Epidermal melanocyte (primary cell): ENCODE results near the gene HIVEP3.
"Not testable (repeated sequence)": the region's sequence is repeated elsewhere in the genome, so short reads cannot be mapped to it uniquely, and the experiment has no call there.

Experiments used
- DNase-seq: peaks from one replicate; pipeline ENCODE4 v3.0.0; 2011; ENCODE audit warnings: low spot score; ENCODE audit not compliant: insufficient read length

The HIVEP3 gene

DNA sequence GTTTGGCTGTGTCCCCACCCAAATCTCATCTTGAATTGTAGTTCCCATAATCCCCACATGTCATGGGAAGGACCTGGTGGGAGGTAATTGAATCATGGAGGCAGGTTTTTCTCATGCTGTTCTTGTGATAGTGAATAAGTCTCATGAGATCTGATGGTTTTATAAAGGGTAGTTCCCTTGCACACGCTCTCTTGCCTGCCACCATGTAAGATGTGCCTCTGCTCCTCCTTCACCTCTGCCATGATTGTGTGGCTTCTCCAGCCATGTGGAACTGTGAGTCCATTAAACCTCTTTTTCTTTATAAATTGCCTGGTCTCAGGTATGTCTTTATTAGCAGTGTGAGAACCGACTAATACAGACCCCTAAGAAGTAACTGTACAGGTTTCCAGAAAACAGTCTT lies 2.5 kb upstream of the HIVEP3 start:
- DNase-seq: not testable (repeated sequence)

DNA sequence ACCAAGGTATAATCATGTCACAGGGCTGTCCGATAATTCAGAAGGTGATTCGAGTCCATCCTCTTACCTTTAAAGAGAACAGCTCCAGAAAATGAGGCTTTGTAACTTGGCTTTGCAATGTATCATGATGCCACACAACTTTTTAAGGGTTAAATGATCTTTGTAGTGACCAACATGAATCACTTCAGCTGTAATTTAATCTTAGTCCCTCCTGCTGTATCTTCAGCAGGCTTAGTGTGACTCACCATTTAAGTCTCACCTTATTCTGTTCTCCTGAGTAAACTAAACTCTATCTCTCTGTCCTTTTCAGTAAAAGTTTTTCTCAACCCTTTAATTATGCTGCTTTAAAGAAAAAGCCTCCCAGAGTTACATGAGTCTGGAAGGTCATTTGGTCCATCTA lies 1.9 kb upstream of the HIVEP3 start:
- DNase-seq: no peak

DNA sequence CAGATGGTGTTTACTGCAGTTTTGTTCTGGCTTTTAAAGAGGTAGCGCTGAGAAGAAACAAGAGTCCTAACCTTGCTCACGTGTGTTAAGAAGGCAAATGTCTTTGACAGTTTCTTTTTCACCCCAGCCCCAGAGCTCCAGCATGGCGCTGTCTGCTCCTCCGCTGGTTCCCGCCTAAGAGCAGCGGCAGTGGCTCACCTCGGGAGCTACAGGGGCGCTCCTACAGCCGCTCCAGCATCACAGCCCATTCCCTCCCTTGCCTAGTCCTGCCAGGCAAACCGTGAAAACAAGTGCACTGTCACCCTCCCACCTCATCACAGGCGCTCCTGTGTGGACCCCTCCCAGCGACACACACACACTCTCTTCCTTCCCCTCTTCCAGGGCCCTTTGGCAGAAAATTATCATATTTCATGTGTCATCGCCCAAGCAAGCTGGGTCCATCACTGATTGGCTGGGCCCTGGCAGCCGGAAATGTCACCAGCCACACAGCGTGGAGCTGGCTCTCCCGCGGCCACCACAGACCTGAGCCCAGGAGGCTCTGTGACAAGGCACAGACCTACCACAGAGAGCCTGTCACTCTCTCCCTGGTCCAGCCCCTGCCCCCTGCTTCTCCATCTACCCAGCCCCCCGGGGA lies 1.2 kb upstream of the HIVEP3 start:
- DNase-seq: no peak

DNA sequence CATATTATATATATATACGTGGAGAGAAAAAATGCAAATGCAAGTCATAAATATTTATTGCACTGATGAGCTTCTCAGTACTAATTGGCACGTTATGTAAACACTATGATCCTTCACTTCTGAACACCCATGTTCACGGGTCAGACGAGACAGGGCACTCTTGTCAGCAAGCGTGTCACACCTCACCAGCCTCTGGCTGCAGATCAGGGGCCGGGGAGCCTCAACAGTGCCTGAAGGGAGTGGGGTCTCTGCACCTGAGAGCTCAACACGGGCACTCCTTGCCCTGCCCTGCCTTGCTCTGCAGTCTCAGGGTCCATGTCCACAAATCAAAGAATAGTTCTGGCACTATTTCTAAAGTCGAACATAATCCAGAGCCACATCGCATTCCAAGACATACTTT lies 409 bp upstream of the HIVEP3 start:
- no peak for DNase-seq

DNA sequence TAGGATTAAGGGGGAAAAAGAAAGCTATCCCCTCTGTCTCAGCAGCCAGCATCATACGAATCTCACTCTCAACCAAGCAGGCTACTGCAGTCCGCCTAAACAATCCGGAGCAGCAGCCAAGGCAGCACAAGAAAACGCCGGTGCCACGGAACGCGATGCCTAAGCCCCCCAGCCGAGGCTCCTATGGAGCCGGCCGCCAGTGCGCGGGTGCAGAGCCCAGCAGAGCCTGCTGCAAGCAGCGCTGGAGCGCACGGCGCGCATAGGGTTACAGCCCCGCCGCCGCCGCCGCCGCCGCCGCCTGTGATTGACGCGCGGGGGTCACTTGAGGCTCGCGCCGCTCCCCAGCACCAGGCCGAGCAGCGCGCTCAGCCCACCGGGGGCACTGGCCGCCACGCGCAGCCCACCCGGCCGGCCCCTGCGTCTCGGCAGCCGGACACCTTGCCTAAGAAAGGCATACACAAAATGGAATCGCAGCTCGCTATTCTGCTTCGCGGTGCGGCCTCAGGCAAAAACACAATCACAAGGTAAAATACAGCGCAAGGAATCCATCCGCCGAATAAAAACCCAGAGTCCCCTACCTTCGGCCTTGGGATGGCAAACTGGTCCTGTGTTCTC lies 780 bp downstream of the HIVEP3 start:
- no peak for DNase-seq

DNA sequence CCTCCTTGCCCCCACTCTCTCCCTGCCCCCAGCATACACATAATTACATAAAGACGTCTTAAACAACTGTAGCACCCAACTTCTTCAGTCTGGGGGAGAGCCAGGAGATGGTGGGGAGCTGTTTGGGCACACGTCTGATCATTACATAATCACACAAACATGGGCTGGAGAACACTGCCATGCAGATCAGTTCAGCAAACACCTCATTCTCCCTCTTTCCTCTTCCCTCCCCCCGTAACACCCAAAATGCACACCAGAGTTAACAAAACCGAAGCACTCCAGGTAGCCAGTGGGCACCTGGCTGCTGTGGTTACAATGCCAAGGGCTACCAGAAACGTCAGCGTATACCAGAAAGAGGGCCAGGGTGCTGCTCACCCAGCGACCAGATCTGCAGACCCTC lies 1.6 kb downstream of the HIVEP3 start:
- no peak for DNase-seq

DNA sequence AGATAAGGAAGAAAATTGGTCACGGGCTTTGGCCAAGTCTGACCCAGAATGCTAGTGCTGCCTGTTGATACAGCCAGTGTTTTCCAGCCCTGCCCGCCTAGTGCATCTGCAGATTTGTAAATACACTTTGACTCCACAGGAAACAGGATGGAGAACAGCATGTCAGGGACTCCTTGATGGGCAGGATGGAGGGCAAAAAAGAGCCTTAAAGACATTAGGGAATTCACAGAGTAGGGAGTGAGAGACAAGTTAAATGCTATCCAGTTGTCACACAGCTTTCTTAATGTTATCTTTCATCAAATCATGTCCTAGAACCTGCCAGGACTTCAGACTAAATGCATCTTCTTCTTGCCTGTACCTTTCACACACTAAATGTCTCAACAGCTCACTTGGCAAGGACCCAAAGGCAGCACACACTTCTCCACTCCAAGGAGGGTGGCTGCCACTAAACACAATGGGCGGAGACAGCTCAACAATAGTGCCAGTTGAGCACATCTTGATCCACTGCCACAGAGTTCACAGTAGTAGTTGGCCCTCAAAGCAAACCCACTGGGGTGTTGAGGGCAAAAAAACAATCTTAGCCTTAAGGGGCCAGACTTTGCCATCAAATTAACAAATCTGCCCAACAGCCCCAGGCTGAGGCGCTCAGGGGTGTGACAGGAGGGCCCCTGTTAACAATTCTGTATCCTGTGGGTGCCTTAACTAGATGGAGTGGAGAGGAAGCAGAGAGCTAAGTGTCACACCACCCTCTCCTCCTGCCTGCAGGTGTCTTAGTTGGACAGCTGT lies 2.7 kb downstream of the HIVEP3 start:
- no peak for DNase-seq

DNA sequence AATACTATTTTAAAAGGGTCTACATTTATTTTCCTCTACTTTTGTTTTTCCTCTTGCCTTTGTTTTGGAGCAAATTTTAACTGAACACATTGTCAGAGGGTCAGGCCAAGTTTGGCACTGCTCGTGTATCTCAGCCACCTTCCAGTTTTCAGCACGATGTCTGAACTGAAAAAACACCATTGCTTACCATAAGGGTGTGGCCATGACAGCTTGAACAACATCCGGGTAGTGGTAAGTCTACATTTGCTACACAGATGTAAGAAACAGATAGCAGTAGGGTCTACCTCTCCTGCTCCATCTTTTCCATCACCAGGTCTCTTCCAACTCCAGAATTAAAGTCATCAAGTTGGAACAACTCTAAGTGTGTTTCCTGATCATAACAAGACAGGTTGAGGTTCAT lies 4.2 kb downstream of the HIVEP3 start:
- DNase-seq: no peak

DNA sequence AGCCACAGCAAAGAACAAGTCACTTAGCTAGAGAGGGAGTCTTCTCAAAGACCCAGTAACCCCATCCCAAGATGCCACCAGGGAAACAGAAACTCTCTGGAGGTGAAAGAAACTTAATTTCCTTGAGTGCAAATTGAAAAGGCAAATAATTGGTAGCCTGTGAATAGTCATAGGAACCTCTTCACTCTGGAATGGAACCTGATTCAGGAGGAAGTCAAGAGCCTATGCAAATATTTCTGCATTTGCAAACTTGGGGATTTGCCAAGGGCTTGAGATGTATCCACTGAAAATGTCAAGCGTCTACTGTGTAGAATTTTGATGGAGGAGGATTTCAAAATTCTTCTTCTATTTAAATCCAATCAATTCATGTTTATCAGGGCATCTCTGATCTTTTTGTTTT lies 5.7 kb downstream of the HIVEP3 start:
- no peak for DNase-seq

DNA sequence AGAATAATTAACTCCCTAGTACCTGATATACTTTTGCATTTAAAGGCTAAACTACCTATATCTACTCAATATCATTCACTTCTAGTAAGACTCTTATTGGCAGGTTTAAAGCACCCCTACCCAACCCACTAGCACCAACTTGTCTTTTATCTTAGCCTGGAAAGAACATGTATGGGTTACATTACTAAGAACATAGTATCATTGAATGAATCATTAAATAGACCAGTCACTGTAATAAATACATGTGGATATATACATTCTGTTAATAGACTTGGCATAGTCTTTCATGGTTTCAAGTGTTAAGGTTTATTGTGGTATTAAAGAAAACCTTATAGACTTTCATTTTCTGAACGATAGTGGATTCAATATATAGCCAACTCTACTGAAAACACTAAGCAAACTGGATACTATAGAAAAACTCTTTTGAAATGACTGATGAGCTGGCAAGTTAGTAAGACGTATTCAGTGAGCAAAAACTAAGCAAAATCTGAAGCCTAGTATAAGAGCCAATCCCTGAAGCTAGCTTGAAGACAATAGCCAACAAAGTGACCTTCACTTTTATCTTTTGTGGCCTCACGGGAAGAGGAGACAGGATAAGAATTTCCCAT lies 10.3 kb downstream of the HIVEP3 start:
- no peak for DNase-seq

DNA sequence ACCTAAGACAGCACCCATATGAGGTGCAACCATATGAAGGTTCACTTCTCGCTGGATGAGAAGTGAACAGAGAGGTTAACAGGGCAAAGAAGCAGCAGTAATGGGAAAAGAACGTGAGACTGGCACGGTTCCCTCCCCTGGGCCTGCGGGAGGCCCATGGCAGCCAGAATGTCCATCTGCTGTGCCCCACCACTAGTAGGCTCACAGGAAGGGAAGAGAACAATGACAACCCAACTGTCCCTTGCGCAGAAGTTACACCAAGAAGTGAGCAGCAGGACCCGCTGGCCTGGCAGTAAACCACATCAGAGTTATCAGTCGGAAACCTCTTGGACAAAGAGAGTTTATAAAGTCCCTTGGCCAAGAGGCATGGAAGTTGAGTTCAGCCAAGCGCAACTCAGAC lies 11.3 kb downstream of the HIVEP3 start:
- no peak for DNase-seq

DNA sequence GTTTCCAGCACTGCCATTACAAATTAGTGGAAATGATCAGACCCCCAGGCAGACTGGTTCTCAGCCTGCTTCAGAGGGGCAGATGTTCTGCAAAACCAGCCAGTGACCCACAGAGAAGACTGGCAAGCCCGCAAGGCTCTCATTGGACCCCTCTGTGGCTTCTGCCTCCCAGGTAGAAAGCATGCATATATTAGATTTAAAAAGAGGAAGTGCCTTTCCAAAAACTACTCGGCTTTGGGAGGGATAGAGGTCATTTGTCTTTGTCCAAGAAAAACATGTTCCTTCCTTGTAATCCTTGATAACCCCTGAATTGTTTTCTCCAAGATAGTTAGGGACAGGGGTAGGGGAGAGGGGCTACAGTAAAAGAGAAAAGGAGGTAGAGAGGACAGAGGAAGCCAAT lies 11.8 kb downstream of the HIVEP3 start:
- no peak for DNase-seq

DNA sequence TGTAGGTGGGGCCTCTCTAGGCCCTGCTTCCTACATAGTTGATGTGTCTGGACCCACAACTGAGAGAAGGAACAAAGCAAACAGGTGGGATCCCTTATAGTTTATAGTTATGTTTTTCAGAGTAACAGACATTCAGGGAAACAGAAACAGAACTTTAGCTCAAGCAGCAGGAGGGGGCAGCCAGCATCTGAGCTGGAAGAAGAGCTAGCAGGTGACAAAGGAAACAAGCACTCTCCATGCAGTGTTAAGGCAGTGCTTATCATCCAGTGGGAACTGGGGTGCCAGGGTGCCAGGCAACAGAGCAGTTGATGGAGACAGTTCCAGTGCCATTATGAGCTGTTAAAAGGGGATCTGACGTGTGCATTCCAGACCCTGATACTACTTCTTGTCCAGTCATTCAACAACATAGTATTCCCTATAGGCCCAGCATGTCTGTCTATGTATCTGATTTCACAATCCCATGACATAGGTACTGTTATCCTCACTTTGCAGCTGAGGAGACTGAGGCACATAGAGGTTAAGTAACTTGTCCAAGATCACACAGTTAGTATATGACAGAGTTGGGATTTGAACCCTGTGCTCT lies 13.5 kb downstream of the HIVEP3 start:
- no peak for DNase-seq

DNA sequence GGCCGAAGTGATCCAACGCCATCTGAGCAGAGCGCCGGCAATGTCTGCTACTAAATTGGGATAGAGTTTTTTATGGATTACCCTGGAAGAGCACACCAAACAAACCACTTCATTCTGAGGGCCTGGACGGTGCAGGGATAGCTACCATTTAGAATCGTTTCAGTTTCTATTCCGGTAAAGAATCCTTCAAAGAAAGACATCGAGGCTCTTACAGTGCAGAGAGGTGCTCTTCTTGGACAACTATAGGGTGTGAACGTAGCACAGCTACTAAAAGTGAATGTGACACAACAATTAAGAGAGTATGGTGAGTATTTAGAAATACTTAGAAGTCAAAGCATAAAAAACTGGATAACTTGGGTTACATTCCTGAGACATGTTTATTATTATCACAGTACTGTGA lies 16.1 kb downstream of the HIVEP3 start:
- DNase-seq: no peak

DNA sequence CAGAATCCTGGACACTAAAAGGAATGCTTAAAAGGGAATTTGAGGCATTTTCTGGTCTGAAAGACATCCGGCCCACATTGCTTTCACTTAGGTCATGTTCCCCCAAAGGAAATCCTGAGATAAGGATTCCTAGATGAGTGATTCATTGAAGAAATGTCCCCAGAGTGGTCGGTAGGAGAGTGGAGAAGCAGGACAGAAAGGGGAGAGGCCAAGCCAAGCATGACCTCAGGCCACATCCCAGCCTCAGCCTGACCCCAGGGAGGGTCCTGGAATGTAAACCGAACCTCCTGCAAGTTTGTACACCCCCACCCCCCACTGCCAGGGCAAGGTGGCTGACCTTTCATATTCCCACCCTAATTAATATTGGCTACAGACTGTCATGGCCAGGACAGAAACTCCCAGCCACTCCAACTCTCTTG lies 16.6 kb downstream of the HIVEP3 start:
- no peak for DNase-seq

DNA sequence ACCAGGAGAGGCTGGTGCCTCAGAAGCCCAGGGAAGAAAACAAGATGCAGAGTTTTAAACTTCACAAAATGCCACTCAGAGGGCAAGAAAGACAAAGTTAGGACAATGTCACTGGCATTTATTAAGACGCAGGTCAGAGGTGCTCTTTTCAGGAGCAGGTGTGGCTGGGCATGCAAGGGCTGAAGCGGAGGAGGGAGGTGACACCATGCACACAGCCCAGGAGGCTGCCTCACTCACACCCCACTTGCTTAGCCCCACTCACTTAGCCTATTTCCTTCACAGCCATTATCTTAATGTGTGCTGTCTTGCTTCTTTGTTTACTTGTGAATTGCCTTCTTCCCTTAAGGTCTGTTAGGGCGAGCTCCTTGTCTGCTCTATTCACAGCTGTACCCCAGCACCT lies 17.2 kb downstream of the HIVEP3 start:
- DNase-seq: no peak

DNA sequence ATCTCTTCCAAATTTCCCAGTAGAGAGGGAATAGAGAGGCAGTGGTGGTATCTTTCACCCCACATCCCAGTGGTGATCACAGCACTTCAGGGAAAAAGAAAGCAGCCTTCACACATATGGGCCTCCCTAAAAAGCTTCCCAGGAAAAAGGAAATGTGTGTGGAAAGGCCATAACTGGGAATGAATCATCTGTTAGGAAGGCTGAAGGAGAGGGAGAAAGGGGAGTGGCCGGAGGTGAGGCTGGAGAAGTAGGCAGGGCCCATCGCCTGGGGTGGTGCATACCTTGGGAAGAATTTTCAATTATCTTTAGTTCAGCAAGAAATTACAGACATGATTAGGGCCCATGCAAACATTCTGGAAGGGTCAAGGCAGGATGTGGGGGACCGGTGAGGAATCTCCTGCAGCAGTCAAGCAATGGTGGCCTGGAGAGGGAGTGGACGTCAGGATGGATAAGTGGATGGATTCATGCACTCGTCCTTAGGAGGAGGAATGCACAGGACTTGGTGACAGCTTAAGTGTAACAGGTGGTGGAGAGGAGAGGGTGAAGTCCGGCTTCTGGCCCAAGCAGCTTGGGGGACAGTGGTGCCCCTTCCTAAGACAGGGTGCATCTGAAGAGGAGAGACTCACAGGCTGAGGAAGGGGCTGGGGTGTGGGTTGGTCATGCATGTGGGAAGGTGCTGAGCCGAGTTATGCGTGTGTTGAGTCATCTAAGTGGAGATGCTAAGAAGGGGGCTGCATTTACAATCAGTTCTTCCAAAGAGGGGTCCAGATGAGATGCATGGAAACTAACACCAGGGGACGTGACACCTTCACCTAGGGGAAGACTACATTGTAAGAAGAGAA lies 17.9 kb downstream of the HIVEP3 start:
- no peak for DNase-seq

DNA sequence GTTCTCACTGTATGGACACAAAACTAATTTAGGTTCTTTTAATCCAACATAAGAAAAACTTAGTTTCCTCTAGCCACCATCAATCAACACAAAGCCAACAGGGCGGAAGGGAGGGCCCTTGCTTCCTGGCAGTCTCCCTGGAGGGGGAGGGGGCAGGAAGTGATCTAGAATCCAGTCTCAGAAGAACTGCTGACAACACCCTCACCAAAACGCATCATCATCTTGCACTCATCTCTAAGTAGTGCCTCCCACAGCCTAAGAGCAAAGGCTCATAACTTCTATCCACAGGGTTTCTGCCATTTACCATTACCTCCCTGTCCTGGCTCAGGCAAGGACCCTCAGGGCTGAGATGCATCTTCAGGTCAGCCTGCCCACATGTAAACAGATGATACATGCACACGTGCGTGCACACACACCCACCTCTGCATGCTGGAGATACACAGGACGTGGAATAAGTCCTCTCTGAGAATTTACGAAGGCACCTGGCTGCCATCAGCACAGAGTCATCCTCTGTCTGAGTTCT lies 20.5 kb downstream of the HIVEP3 start:
- no peak for DNase-seq

DNA sequence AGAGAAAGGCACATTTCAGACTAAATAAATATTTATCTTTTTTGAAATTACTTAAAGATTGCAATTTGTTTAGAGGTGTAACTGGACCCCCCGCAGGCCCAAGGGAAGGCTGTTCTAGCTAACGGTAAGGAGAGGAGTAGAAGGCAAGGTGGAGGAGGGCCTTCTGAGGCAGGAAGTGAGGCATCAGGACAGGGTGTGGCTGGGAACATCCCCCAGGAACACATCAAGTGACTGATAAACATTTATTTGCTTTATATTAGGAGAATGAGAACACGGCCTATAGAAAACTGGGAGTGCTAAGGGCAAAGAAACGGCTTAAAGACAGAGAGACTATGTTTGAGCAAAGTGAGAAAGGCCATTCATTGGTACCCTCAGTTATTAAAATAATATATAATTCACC lies 23.2 kb downstream of the HIVEP3 start:
- no peak for DNase-seq

DNA sequence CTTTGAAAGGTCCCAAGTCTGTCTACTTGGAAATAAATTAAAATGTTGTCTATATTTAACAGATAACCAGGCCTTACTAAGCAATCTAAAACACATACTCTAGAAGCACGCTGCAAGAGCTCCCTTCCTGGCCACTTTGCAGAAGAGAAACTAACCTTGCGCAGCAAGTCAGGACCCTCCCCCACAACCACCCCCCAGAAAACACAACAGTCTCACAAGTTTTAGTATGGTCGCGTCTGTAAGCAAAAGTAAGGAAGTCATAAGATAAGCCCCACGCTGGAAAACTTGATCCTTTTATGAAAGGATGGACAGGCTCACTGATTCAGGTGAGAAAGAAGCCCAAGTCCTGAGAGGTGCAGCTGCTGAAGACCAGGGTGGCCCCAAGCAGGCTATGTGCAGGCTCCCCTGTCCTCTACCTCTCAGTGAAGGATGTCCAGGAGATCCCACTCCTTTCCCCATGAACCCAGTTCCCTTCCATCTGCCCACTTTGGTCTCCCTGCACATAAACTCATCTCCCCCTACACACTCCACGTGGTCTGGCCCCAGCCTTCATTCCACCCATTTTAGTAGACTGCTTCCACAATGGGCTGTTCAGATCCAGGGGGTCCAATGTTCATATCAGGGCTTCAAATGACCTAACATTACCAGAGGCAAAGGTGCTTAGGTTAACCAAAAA lies 23.8 kb downstream of the HIVEP3 start:
- no peak for DNase-seq
